Measurements from ENCODE around the gene DPP9. TPM values are rescaled to one million over a fixed set of nuclear protein-coding genes. Genes with fewer than 3 reads are reported as not detected.
A peak's percentile ranks its signal among the peaks of the same experiment; 100 is the strongest.

Gene DPP9
- total and polyA plus RNA-seq, 2 of the 13 experiments (the other 11 are each of a cell fraction or from before 2014, with no cell fraction given): 8.4 to 25.8 TPM

- TF ChIP-seq IKZF4 (CRISPR knock-in tag; IDR thresholded peaks at IDR 0.05; ENCODE audit: borderline replicate concordance, low read depth, not compliant biosample characterization) (peak; percentile 100), KMT2A (CRISPR knock-in tag; IDR thresholded peaks at IDR 0.05) (peak; percentile 99), ZBTB33 (CRISPR knock-in tag; IDR thresholded peaks at IDR 0.05) (peak; percentile 95), FOSL2 (CRISPR knock-in tag; IDR thresholded peaks at IDR 0.05) (peak; percentile 95), SKI (IDR thresholded peaks at IDR 0.05; ENCODE audit: partially characterized antibody) (no peak), MED1 (CRISPR knock-in tag; IDR thresholded peaks at IDR 0.05) (peak; percentile 98), RXRA (CRISPR knock-in tag; IDR thresholded peaks at IDR 0.05) (peak; percentile 97), ZNF710 (CRISPR knock-in tag; IDR thresholded peaks at IDR 0.05; ENCODE audit: borderline replicate concordance) (peak; percentile 99), KAT2B (IDR thresholded peaks at IDR 0.05; ENCODE audit: borderline replicate concordance, low read depth, low read length) (no peak), SMAD1 (CRISPR knock-in tag; IDR thresholded peaks at IDR 0.05; ENCODE audit: borderline replicate concordance, low read depth) (peak; percentile 100), TRIM24 (CRISPR knock-in tag; IDR thresholded peaks at IDR 0.05) (no peak), ZNF839 (CRISPR knock-in tag; IDR thresholded peaks at IDR 0.05; ENCODE audit: borderline replicate concordance) (peak; percentile 100), ARHGAP35 (CRISPR knock-in tag; IDR thresholded peaks at IDR 0.05; ENCODE audit: borderline replicate concordance) (peak; percentile 100), TCF12 (IDR thresholded peaks at IDR 0.05) (no peak), TCF12 (CRISPR knock-in tag; IDR thresholded peaks at IDR 0.05) (peak; percentile 99; the same call in 1 of the 2 replicates), TFDP1 (CRISPR knock-in tag; IDR thresholded peaks at IDR 0.05; ENCODE audit: borderline replicate concordance) (peak; percentile 87), NPAS2 (CRISPR knock-in tag; IDR thresholded peaks at IDR 0.05; ENCODE audit: borderline replicate concordance) (peak; percentile 98), GMEB1 (CRISPR knock-in tag; IDR thresholded peaks at IDR 0.05; ENCODE audit: borderline replicate concordance) (peak; percentile 77)
Observed at GRCh38 chr19:4768934-4769777, 45.5 kb upstream of the DPP9 start (continued).
